NCI-H82 (cell line): ENCODE data around the gene ZNF334.
A peak's percentile ranks its signal among the peaks of the same experiment; 100 is the strongest.

Experiments used
- DNase-seq: peaks from one replicate; lab custom pipeline; 2025; lab: John Stamatoyannopoulos, UW

Gene ZNF334

DNA sequence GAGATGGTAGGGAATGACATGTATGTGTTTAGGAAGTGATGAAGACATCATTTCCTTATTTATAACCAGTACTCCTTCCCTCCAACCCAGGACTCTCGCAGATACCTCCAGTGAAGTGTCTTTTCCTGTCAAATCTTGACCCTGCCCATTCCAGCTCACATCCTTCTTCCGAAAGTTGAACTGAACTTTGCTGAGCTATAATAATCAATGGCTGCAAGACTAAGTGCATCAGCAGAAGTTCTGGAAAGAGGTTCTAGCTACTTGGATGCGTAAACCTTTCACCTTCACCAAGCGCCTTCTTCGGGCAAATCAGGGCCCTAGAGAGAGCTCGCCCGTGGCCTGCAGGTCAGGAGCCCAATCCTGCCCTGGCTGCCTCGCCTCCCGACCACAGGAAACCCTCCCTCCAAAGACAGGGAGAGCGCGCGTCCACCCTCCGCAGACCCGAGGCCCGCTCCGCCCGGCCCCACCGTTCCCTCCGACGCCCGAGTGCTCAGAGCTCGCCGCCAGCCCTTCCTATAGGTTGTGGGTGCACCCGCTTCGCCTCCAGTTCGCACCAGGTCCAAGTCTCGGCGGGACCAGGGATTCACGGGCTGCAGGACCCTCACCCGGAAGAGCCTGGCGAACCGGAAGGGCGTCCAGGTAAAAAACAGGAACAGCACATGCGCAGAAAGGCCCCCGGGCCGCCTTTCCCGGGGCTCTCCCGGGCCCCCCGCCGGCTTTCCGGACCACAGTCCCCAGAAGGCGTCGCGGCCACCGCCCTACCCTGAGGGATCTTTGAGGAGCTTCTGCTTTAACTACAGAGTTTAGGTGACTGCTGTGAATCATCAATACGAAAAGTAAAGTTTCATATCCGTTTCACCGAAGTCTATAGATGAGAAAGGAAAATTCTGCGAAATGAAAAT, at the start of gene ZNF334:
Gene ZNF334 (minus strand): TSS at position 617 of the 902 bp plus-strand sequence. CDS start 1,457 bp downstream, outside the sequence.
- DNase-seq, result peak; percentile 95

DNA sequence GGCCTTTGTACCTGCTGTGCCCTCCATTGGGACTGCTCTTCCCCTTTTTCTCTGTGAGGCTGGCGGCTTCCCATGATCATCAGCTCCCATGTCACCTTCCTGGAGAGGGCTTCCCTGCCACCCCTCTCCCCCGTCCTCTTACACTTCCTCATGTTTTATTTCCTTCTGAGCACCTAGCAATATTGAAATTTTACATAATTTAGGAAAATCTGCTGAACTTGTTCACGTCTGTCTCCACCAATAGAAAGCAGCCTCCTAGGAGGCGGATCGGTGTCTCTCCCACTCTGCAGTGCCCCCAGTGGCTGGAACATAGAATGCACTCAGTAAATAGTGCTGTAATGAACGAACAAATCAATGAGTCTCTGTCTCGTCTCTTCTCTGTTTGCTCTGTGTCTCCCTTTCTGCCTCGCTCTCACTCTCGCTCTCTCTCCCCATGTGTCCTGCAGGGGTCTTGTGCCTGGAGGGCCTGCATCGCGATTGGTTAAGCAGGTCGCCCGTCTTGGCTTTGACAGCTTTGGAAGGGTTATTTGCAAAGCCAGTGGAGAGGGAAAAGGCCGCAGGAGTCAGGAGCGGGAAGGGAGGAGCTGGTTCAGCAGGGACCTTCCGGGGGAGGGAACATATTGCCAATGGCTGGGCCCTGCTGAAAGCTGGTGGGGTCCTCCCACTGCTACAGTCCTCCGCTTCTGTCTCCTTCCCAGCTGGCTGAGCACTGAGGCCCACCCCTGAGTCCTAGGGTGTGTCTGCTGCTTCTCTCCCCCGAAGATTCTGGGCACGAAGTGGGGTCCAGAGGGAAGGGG, 49.2 kb upstream of the ZNF334 start:
- DNase-seq, result peak; percentile 85

DNA sequence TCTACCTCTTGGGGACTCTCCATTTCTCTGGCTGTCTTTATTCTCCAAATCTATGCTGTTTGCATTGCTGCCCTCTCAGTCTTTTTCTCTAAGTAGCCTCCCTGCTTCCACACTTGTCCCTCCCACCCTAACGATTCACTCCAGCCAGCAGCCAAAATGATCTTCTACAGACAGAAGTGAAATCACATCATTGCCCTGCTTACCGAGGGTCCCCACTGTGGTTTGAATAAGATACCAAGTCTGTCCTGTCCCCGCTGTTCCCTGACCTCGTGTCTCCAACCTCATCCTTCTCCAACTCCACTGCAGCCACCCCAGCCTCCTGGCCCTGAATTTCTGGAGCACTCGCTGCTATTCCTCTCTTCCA, 48.6 kb upstream of the ZNF334 start:
- DNase-seq, result no peak

DNA sequence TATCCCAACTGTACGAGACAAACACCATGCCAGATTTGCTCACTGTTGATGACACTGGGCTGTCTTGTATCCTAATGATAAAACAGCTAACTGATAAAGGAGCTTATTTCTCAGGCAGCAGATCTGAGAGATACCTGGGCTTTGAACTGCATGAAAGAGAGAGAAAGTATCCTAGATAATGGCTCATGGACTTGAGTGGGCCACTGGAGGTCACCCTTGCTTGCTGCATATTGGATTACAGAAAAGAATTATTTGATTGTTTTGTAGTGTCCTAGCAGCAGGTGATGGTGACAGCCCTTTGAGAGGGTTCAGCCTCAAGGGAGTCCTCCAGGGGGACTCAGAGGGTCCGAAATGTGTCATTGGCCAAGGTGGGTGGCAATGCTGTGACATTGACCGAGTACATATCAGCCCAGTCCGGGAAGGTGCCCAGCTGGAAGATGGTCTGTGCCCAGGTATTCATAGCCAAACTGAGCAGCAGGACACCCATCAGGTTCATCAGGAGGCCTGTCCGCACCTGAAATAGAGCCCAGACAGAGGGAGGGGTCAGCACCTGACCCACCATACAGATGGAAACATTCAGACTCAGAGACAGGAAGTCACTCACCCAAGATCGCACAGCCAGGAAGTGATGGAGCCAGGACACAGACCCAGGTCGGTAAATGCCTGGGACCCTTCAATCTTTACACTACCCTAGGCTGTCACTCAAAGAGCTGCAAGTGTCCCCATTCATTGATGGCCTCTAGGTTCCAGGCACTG, 46.5 kb upstream of the ZNF334 start:
- DNase-seq, result peak; percentile 35

DNA sequence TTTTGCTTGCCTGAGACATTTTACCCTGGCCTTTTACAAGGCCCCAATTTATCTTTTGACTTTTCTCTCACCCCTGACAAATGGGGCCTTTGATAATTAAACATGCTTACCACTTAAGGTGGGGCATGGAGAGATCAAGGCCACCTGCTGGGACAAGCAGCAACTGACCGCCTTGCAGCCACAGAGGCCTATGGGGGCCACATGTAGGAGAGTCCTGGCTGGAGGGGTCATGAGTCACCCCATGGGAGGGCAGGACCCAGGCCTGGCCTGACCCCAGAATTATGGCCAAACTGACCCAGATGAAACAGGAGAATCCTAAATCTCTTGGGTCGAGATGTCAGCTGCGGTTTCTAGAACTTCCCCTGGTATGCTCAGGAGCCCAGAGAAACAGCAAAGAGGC, 45.6 kb upstream of the ZNF334 start:
- DNase-seq, result no peak

DNA sequence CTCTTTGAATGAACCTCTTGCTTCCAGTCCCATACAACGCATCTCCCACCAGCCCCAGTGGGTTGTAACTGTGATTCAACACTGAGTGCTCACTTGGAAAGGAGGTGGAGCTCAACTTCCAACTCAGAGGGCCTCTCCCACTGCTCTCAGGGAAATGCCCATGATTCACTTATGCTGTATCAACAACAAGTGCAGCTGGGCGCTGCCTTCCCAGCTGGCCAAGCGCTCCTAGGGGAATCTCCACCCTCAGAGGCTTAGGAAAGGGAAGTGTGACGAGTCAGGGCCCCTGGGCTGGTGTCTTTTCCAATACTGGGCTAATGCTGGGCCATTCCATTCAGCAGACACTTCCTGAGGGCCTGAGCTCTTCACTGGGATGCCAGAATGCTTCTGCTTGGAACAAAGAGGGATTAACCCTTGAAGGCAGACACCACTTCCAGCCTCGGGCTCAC, 45.2 kb upstream of the ZNF334 start:
- DNase-seq, result peak; percentile 66

DNA sequence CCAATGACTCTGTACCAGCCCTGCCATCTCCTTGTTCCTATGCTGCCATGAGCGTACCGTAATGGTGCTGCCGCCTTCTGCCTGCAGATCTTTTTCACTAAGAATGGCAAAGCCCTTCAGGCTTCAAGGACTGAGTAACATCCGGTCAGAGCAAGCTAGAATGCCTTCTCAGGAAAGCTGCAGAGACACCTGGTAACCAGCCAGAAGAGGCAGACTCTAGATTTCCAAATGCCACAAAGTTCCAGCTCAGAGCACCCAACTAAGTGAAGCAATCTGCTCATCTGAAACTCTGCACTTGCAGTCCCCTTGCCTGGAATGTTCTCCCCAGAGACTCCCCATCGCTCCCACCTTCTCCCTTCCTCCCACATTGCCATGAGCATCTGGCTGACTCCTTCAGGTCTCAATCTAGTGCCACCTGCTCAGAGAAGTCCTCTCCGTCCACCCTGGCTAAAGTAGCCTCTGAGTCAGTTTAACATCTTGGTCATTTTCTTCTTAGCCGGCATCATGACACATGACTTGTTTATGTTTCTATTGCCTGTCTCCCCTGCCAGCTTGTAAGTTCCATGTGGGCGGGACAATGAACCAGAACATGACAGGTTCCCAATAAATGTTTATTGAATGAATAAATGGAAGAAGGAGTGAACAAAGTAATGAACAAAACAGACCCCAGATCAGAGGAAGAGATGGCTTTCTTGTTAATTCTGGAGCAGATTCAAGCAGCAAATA, 44.0 kb upstream of the ZNF334 start:
- DNase-seq, result no peak

DNA sequence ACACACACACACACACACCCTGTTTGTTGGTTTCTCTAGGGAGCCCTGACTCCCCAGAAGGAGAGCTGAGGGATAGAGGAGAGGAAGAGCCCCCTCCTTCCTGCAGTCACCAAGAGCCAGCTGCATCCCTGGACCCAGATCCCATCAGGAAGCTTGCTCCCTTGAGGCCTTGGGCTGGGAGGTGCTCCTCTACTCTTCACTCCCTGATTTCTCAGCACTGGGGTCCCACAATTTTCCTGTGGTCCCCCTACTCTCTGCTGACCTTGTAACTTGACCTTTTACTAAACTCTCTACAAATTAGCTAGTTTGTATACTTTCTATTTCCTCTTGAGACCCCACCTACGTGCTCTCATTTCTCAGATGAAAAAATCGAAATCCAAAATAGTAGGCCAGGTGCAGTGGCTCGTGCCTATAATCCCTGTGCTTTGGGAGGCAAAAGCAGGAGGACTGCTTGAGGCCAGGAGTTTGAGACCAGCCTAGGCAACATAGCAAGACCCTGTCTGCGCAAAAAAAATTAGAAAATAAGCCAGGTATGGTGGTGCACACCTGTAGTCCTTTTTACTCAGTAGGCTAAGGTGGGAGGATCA, 42.1 kb upstream of the ZNF334 start:
- no peak for DNase-seq

DNA sequence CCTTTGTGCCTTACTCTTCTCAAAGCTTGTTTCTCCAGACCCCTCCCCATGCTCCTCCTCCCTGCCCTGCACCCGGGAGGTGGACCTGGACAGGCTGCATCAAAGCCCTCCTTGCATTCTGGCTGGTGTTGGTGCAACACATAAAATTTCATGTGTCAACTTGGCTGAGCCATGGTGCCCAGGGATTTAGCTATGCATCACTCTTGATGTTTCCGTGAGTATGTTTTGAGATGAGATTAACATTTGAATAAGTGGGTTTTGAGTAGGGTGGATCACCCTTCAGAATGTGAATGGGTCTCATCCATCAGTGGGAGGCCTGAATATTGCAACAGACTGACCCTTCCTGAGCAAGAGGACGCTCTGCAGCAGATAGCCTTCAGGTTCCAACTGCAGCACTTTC, 41.5 kb upstream of the ZNF334 start:
- DNase-seq, result no peak

DNA sequence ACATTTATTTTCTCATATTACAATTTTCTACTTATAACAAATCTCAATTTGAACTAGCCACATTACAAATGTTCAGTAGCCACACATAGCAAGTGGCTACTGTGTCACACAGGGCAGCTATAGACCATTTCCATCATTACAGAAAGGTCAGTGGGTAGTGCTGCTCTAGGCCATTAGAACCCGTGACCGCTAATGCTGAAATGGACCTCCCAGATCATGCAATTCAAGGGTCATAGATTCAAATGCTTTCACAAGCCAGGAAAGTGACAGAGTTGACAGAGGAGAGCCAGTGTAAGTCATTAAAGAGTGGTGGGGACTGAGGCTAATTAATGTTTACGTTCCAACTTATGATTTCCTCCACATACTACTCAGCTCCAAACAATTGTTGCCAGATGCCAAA, 40.6 kb upstream of the ZNF334 start:
- no peak for DNase-seq

DNA sequence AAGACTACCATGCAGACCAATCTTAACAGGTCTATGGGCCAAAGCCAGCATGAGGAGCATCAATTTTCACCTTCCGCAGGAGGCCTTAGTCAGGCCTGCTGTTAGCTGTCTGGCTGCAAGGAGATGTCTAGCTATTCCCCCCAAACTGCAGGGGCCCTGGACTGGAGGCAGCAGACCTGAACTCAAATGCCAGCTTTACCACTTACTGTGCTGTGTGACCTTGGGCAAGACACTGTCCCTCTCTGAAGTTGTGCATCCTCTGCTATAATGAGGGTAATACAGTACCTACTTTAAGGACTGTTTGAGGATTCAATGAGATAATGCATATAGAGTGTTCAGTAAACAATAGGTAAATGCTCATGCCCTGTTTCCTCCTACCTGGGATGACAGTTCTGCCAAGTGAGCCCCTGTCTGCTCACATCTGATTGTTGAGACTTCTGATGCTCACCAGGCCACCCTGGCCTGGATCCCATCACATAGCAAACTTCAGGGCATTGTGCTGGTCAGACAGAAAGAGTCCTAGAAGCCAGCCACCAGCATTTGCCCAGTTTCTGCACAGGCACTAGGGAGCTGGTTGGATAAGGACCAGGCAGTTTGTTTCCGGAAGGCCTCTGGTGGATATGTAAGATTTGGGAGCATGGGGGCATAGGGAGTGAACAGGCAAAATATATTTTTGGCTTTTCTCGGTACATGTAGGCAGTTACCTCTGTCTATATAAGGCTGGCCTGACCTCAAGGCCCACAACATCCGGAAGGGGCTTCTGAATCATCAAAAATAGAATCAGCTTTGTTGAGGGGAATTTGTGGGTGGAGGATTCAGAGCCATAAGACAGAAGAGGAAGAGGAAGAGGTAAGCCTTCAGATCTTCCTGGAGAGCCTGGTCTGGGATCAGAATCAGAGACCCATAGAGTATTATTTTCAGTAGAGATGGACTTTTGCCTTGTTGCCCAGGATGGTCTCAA, 39.4 kb upstream of the ZNF334 start:
- no peak for DNase-seq

DNA sequence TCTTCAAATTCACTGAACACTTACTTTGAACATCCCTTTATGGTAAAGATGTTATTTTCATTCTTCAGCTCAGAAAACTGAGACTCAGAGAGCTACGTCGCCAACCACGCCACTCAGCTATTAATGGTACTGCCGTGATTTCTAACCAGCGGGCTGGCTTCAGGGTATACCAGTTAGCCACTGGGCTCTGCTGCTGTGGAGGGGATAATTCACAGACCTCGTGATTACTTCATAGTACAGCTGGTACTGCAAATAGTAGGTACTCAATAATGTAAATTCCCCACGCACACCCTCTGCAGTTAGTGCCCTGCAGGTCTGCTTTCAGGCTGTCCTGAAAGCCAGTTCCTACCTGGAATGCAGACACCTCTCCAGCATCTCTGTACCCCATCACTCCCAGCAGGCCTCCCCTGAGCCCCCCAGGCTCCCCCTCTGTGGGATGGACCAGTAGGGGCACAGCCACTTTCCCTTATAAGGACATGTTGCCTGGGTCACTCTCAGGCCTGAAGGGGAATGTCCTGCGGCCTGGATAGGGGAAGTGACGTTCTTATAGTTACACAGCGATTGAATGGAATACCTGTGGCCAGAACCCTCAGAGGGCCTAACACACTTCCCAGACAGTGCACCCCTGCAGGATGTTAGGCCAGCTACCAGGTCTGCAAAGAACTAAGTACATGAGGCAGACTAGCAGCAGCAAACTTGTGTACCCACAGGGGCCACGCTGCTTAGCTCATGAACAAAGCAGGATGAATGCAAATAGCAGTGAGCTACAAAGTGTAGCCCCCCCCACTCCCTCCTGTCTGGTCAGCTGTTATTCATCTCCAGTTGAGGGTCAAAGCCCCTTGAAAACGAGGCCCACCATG, 38.4 kb upstream of the ZNF334 start:
- no peak for DNase-seq

DNA sequence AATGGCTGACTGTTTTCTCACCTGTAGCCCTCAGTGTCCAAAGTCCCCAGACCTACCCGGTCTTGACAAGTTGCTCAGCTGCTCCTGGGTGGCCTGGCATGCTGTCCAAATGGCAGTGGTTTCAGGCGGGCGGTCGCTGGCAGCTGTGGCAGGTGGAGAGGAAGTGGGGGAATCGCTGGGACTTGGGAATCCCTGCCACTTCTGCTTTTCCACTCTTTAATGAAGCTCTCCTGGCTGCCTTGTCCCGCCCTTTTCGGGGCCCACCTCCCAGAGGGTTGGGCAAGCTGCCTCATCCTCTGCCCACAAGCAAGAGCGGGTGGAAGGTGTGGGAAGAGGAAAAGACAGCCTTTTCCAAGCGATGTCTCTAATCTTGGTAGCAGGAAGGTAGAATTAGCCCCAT, 37.1 kb upstream of the ZNF334 start, which contains the start of gene OCSTAMP:
Gene OCSTAMP (minus strand): TSS at position 194 of the 400 bp plus-strand sequence. CDS start 94 bp downstream, at position 100.
- DNase-seq, result no peak

DNA sequence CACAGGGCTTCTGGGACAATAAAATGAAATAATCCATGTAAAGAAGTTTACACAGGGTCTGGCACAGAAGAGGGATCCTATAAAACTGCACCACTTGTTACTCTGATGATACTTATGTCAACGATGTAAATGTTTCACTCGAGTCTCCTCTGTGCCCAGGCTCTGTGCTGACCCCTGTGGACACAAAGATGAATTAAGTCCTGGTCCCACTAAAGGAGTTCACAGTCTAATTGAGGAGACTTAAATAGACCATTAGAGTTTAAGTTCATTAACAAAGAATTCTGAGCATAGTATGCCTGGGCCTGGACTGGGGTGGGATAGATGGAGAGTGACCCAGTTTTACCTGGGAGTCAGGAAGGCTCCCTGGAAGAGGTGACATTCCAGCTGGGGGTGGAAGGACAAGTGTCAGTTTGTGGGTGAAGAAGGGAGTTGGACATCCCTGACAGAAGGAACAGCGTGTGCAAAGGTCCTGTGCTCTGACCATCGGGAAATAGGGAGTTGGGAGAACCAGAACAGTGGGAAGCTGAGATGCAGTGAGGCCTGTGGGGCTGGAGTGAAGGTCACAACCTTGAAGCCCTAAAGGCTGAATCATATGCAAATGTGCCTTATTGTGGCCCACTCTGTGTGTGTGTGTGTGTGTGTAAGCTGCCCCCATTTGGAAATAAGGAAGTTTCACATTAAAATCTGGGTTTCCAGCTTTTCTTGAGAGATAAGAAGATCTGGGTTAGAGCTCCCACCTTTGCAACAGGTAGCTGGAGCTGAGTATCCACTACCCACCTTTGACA, 36.0 kb upstream of the ZNF334 start:
- DNase-seq, result no peak

DNA sequence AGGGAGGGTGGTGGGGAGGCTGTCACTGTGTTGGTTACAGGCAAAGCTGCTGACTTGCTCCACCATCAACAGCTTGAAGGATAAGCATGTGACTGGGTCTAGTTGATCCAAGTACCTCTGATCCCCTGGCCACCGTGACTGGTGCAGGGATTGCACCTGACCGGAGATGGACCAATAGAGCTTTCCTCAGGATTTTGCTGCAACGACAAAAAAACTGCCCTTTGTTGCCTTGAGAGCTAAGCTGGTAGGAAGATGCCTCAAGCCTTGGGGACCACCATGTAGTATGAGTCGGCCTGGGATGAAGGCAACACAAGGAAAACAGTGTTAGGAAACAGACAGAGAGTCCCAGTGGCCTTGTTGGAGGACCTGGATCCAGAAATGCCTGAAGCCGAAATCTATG, 35.3 kb upstream of the ZNF334 start:
- no peak for DNase-seq

DNA sequence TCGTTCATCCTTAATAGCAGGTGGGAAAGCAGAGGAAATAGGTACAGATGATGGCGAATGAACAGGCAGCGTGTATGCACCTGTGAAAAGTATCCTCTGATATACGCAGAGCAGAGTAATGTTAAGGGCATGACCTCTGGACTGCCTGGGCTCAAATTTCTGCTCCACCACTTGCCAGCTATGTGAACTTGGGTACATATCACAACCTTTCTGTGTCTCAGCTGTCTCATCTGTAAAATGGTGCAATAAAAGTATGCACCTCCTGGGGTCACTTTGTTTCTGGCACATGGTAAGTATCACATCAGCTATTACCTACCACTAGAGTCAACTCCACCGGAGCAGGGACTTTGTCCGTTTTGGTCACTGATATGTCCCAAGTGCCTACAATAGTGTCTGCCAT, 34.6 kb upstream of the ZNF334 start:
- DNase-seq, result no peak

DNA sequence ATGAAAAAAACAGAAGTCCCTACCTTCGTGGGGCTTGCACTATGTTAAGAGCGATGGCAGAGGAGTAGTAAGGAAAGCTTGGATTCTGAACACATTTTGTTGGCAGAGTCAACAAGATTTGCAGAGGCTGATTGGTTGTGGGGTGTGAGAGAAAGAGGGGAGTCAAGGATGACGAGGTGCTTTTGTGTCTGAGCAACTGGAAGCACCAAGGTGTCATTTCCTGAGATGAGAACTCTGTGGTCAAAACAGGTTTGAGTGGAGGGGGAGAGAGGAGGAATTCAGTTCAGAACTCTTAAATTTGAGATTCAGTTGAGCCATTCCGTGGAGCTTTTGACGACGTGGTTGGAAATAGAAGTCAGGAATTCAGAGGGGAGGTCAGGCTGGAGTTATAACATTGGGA, 33.6 kb upstream of the ZNF334 start:
- DNase-seq, result no peak

DNA sequence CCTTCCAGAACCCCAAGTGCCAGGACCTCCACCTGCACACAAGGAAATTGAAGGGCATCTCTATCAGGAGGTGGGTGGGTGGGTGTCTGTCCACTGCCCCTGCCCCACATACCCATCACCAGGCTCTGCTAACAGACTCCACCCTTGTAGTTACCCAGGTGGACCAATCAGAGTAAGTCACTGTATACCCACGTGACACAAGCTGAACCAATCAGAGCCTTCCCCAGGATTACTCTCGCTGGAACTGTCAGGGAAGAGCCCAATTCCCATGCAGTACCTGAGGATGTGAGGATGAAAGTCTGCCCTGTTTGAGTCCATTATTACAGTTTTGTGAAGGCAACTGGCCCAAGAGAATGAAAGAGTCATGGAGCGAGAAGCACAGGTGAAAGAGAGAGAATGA, 32.9 kb upstream of the ZNF334 start:
- DNase-seq, result peak; percentile 13
